ENCODE data around the gene GPC6. TPM values are rescaled to one million over a fixed set of nuclear protein-coding genes. Genes with fewer than 3 reads are reported as not detected.

Gene GPC6
- total RNA-seq, 1 donor from 2014 or later, result 50.3 TPM

DNA sequence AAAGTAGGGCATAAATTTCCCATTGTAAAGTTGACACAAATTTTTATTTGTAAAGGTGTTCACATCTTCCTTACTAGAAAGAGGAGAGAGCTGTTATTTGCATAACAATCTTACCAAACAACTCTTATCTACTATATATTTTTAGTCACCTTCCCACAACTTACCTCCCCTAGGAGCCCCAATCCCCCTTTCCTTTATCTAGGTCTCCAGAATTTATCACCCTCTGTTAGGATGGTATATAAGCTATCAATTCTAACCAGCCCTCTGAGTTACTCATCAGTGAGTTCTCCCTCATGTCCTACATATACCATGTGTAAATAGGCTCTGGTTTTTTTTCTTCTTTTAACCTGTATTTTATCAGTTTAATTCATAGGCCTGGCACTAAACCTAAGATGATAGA is 1190.7 kb downstream of the GPC6 start:
- peaks cover 2% of the 10 kb centered on the region for H3K36me3 Mint-ChIP-seq (ENCODE audit: insufficient read depth)
- H3K4me1 Mint-ChIP-seq (ENCODE audit: low read depth), result peaks cover 37% of the 10 kb centered on the region
- H3K27me3 Mint-ChIP-seq, result no peaks in the 10 kb centered on the region
- no peak overlapping the region for H3K4me3 Mint-ChIP-seq (ENCODE audit: low read depth)
- peaks cover 12% of the 10 kb centered on the region for H3K9me3 Mint-ChIP-seq (ENCODE audit: low read depth)
- no peak overlapping the region for H3K27ac Mint-ChIP-seq
- no peak for DNase-seq (ENCODE audit: low spot score, unreplicated experiment)
- TF ChIP-seq, protein P1, sequence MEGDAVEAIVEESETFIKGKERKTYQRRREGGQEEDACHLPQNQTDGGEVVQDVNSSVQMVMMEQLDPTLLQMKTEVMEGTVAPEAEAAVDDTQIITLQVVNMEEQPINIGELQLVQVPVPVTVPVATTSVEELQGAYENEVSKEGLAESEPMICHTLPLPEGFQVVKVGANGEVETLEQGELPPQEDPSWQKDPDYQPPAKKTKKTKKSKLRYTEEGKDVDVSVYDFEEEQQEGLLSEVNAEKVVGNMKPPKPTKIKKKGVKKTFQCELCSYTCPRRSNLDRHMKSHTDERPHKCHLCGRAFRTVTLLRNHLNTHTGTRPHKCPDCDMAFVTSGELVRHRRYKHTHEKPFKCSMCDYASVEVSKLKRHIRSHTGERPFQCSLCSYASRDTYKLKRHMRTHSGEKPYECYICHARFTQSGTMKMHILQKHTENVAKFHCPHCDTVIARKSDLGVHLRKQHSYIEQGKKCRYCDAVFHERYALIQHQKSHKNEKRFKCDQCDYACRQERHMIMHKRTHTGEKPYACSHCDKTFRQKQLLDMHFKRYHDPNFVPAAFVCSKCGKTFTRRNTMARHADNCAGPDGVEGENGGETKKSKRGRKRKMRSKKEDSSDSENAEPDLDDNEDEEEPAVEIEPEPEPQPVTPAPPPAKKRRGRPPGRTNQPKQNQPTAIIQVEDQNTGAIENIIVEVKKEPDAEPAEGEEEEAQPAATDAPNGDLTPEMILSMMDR (IDR thresholded peaks at IDR 0.05; ENCODE audit: unreplicated experiment), result no peak

DNA sequence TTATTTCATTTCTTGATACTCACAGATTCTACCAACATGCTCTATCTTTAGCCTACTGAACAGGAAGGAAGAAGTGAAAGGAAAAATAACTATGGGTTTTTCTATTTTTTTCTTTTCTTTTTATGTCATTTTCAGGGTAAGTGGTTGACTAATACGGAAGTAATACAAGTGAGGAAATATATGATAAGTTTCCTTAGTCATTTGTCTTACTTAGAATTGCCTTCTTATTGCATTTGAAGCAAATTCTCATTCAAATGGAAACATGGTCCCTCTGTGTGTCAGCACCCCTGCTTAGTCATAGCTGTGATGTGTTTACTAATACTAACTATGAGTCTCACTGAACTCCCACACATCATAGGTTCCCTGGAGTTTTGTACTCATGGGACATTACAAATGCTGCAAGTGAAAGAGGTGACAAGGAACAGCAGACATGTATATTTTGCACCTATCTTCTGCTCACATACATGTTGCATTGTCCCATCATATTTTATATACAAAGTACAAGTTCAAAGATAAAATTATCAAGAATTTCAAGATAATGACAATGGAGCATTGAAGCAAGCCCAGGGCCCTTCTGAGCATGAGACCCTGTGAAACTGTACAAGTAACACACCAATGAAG is 1192.8 kb downstream of the GPC6 start:
- TF ChIP-seq, protein P1 (IDR thresholded peaks at IDR 0.05; ENCODE audit: unreplicated experiment), result no peak
- peaks cover 2% of the 10 kb centered on the region for H3K36me3 Mint-ChIP-seq (ENCODE audit: insufficient read depth)
- H3K4me3 Mint-ChIP-seq (ENCODE audit: low read depth), result no peak overlapping the region
- no peak overlapping the region for H3K27ac Mint-ChIP-seq
- no peak for DNase-seq (ENCODE audit: low spot score, unreplicated experiment)
- peaks cover 12% of the 10 kb centered on the region for H3K9me3 Mint-ChIP-seq (ENCODE audit: low read depth)
- H3K27me3 Mint-ChIP-seq, result no peaks in the 10 kb centered on the region
- peaks cover 28% of the 10 kb centered on the region for H3K4me1 Mint-ChIP-seq (ENCODE audit: low read depth)

DNA sequence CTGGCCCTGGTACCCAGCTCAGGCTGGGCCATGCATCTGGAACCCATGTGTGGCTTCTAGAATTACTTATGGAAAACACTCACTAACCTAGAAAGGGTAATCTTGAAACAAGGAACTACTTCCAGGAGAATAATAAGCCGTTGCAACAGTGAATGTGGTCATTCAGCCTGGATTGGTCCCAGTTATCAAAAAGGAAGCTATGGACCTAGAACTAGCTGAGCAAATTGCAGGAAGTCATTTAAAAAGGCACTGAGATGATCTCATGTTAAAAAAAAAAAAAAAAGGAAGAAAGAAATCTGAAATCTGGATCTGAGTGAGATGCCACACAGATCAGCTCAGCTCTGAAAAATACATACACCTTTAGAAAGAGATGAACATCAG is 1193.3 kb downstream of the GPC6 start:
- DNase-seq (ENCODE audit: low spot score, unreplicated experiment), result no peak
- H3K4me3 Mint-ChIP-seq (ENCODE audit: low read depth), result no peak overlapping the region
- peaks cover 23% of the 10 kb centered on the region for H3K4me1 Mint-ChIP-seq (ENCODE audit: low read depth)
- TF ChIP-seq, protein P1 (IDR thresholded peaks at IDR 0.05; ENCODE audit: unreplicated experiment), result no peak
- H3K9me3 Mint-ChIP-seq (ENCODE audit: low read depth), result peaks cover 12% of the 10 kb centered on the region
- no peak overlapping the region for H3K27ac Mint-ChIP-seq
- H3K36me3 Mint-ChIP-seq (ENCODE audit: insufficient read depth), result peaks cover 2% of the 10 kb centered on the region
- no peaks in the 10 kb centered on the region for H3K27me3 Mint-ChIP-seq

DNA sequence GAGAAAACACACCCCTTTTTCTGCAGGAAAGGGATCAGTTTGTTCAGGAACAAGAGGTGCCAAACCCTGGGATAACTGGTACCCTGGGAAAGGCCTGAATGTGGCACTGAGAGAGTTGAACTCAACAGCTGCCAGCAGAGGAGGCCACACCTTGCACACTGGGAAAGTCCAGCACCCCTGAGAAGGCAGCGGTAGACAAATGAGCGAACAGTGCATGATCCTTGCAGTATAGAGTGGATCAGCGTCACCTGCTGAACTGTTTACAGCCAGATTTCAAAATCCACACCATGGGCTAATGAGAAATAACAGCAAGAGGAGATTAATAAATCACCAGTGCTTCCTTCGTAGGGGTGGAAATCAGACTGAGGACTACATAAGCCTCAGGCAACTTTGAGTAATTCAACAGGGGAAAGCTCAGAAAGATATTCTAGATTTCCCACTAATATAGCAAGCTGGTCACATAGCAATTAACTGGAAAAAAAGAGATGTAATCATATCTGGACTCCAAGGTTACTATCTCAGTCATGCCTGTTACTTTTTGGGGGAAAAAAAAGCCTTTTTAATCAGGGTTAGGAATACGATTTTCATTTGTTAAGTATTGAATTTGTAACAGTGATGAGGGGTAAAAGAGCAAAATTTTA is 1200.8 kb downstream of the GPC6 start:
- no peak for DNase-seq (ENCODE audit: low spot score, unreplicated experiment)
- no peaks in the 10 kb centered on the region for H3K9me3 Mint-ChIP-seq (ENCODE audit: low read depth)
- no peak overlapping the region for H3K4me3 Mint-ChIP-seq (ENCODE audit: low read depth)
- H3K27me3 Mint-ChIP-seq, result no peaks in the 10 kb centered on the region
- H3K36me3 Mint-ChIP-seq (ENCODE audit: insufficient read depth), result no peaks in the 10 kb centered on the region
- no peaks in the 10 kb centered on the region for H3K4me1 Mint-ChIP-seq (ENCODE audit: low read depth)
- TF ChIP-seq, protein P1 (IDR thresholded peaks at IDR 0.05; ENCODE audit: unreplicated experiment), result no peak
- no peak overlapping the region for H3K27ac Mint-ChIP-seq

DNA sequence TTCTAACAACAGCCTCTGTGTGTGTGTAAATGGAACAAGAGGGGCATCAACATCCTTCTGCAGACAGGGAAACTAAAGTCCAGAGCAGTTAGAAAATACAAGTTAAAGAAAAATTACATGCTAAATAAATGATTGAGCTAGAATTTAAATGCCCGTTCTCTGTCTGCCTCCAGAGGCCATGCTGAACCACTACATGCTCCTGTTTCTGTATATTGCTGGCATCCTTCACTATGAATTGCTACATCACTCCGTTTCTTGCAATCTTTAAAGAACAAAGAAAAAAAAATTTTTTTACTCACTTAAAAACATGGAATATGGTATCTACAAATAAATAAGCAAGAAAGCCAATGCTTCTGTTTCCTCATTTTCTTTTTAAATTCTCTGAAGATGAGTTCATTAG is 1205.0 kb downstream of the GPC6 start:
- peaks cover 9% of the 10 kb centered on the region for H3K27me3 Mint-ChIP-seq
- peaks cover 12% of the 10 kb centered on the region for H3K4me1 Mint-ChIP-seq (ENCODE audit: low read depth)
- TF ChIP-seq, protein P1 (IDR thresholded peaks at IDR 0.05; ENCODE audit: unreplicated experiment), result no peak
- H3K9me3 Mint-ChIP-seq (ENCODE audit: low read depth), result no peaks in the 10 kb centered on the region
- no peak overlapping the region for H3K4me3 Mint-ChIP-seq (ENCODE audit: low read depth)
- no peaks in the 10 kb centered on the region for H3K36me3 Mint-ChIP-seq (ENCODE audit: insufficient read depth)
- no peak for DNase-seq (ENCODE audit: low spot score, unreplicated experiment)
- H3K27ac Mint-ChIP-seq, result no peak overlapping the region

Data from progenitor cell of endocrine pancreas (in vitro differentiated cells).